Ishikawa (cell line): ENCODE measurements around the gene PRCP.

Experiments
- CEBPB ChIP-seq: IDR thresholded peaks from 2 replicates; pipeline ENCODE4 v1.6.1; 2012
- EP300 ChIP-seq: IDR thresholded peaks from 2 replicates; pipeline ENCODE4 v1.6.1; 2012; ENCODE audit warnings: borderline replicate concordance
- FOXM1 ChIP-seq: IDR thresholded peaks from 2 replicates; pipeline ENCODE4 v1.6.1; 2012; ENCODE audit warnings: low read depth, borderline replicate concordance
- REST ChIP-seq: IDR thresholded peaks from 2 replicates; pipeline ENCODE4 v1.6.1; 2012; ENCODE audit warnings: low read depth, mild to moderate bottlenecking
- TAF1 ChIP-seq: IDR thresholded peaks from 2 replicates; pipeline ENCODE4 v1.6.1; 2012; ENCODE audit warnings: low read depth, mild to moderate bottlenecking
- YY1 ChIP-seq: IDR thresholded peaks from 2 replicates; pipeline ENCODE4 v1.6.1; 2012; ENCODE audit warnings: low read depth

- TF ChIP-seq FOXM1, result no peak
- TF ChIP-seq EP300, result no peak
- no peak for TF ChIP-seq TAF1
- TF ChIP-seq YY1, result no peak
- no peak for TF ChIP-seq CEBPB
- no peak for TF ChIP-seq REST
Observed at GRCh38 chr11:82939456-82939855, 39.2 kb upstream of the PRCP start.
